Ascending aorta (tissue), 2 donors: ENCODE measurements around the gene IL23A. TPM values are rescaled to one million over a fixed set of nuclear protein-coding genes. Genes with fewer than 3 reads are reported as not detected.
"Not testable (repeated sequence)": the region's sequence is repeated elsewhere in the genome, so short reads cannot be mapped to it uniquely, and the experiment has no call there.

Experiments used
- DNase-seq, 2 donors: peaks; one replicate each; pipeline ENCODE4 v3.0.0-alpha.2; 2019; ENCODE audit warnings: low spot score in 2 of 2
- H3K27ac ChIP-seq, 2 donors: fragments of 200-600 bp; sonication (generic); one replicate each; pipeline ENCODE4 v1.5.1; 2016 to 2017; ENCODE audit warnings: mild to moderate bottlenecking in 1 of 2
- H3K27me3 ChIP-seq: fragments of 200-600 bp; sonication (generic); one replicate; pipeline ENCODE4 v1.5.1; 2017
- H3K36me3 ChIP-seq, 2 donors: fragments of 200-600 bp; sonication (generic); one replicate each; pipeline ENCODE4 v1.5.1; 2016
- H3K4me1 ChIP-seq, 2 donors: fragments of 200-600 bp; sonication (generic); one replicate each; pipeline ENCODE4 v1.5.1; 2016 to 2017; ENCODE audit warnings: mild to moderate bottlenecking in 1 of 2
- H3K4me3 ChIP-seq, 2 donors: fragments of 200-600 bp; sonication (generic); one replicate each; pipeline ENCODE4 v1.5.1; 2016 to 2017; ENCODE audit warnings: mild to moderate bottlenecking in 1 of 2
- H3K9me3 ChIP-seq, 2 donors: fragments of 200-600 bp; sonication (generic); one replicate each; pipeline ENCODE4 v1.5.1; 2016
- CTCF ChIP-seq, 3 experiments: fragments of 200-600 bp in 2 of 3; fragments of 450-650 bp in 1 of 3; sonication (generic) in 2 of 3; IDR thresholded peaks; one replicate each; pipeline ENCODE4 v1.5.1; 2016 to 2019; ENCODE audit warnings: antibody characterized with exemption in 3 of 3, mild to moderate bottlenecking in 1 of 3, moderate library complexity in 1 of 3
- intact Hi-C: fragments of 100-400 bp; cut with DNase I; formaldehyde crosslinking; loops from one replicate; pipeline ENCODE4 v1.15.1; 2023
- total RNA-seq: library from RNA; depleted of rRNA; stranded (reverse); fragments of >200 nt; gene quantifications from one replicate; pipeline ENCODE4 v1.1.0, GENCODE V29; 2016

IL23A gene
- total RNA-seq, 1 donor from 2014 or later, result not detected

- DNase-seq, result no peak
- Histone ChIP-seq H3K36me3 (no peaks in the 10 kb centered on the region), H3K27me3 (no peaks in the 10 kb centered on the region), H3K9me3 (no peaks in the 10 kb centered on the region), H3K4me1 (peaks cover 3 to 6% of the 10 kb centered on the region in 2 donors), H3K4me3 (peak overlapping the region; percentile 62 to 67), H3K27ac (peak overlapping the region; percentile 94 to 99)
- intact Hi-C loops, result loop anchor here (1.0 kb wide), 1 partner anchor 26 kb away; the partner anchor contains the start of gene STAT2
- TF ChIP-seq CTCF (IDR thresholded peaks at IDR 0.05), result no peak
Observed at GRCh38 chr12:56334490-56334793, 4.2 kb upstream of the IL23A start.

- DNase-seq, H3K27ac ChIP-seq, H3K4me3 ChIP-seq, H3K4me1 ChIP-seq, H3K36me3 ChIP-seq, H3K9me3 ChIP-seq, H3K27me3 ChIP-seq, intact Hi-C loops: not testable (repeated sequence)
Observed at GRCh38 chr12:56335527-56335926, 3.2 kb upstream of the IL23A start.

- H3K9me3 ChIP-seq, result no peaks in the 10 kb centered on the region
- H3K4me1 ChIP-seq, result peaks cover 3 to 6% of the 10 kb centered on the region in 2 donors
- DNase-seq, result no peak
- TF ChIP-seq CTCF (IDR thresholded peaks at IDR 0.05), result no peak
- H3K27ac ChIP-seq, result no peak overlapping the region
- intact Hi-C loops, result no loop called here
- H3K4me3 ChIP-seq, result no peak overlapping the region
- peaks cover 0 to 4% of the 10 kb centered on the region in 2 donors for H3K36me3 ChIP-seq
- no peaks in the 10 kb centered on the region for H3K27me3 ChIP-seq
Observed at GRCh38 chr12:56336361-56337167, 2.1 kb upstream of the IL23A start.

GRCh38 chr12:56337753-56338251 lies 882 bp upstream of the IL23A start:
- Histone ChIP-seq H3K27ac (no peak overlapping the region), H3K4me1 (peaks cover 2 to 6% of the 10 kb centered on the region in 2 donors), H3K9me3 (no peaks in the 10 kb centered on the region), H3K4me3 (no peak overlapping the region), H3K27me3 (no peaks in the 10 kb centered on the region), H3K36me3 (peaks cover 0 to 14% of the 10 kb centered on the region in 2 donors)
- intact Hi-C loops, result no loop called here
- no peak for TF ChIP-seq CTCF (IDR thresholded peaks at IDR 0.05)
- DNase-seq, result no peak

- Histone ChIP-seq H3K9me3 (no peaks in the 10 kb centered on the region), H3K4me3 (no peak overlapping the region), H3K27ac (no peak overlapping the region), H3K4me1 (peaks cover 0 to 3% of the 10 kb centered on the region in 2 donors), H3K27me3 (no peaks in the 10 kb centered on the region), H3K36me3 (peaks cover 11 to 27% of the 10 kb centered on the region in 2 donors)
- no peak for TF ChIP-seq CTCF (IDR thresholded peaks at IDR 0.05)
- intact Hi-C loops, result no loop called here
- DNase-seq, result no peak
Observed at GRCh38 chr12:56339158-56339422, 406 bp downstream of the IL23A start.

- no peak for TF ChIP-seq CTCF (IDR thresholded peaks at IDR 0.05)
- intact Hi-C loops, result no loop called here
- H3K4me3 ChIP-seq, result no peak overlapping the region
- no peak for DNase-seq
- H3K27me3 ChIP-seq, result no peaks in the 10 kb centered on the region
- H3K4me1 ChIP-seq, result no peaks in the 10 kb centered on the region
- peaks cover 28 to 47% of the 10 kb centered on the region in 2 donors for H3K36me3 ChIP-seq
- H3K9me3 ChIP-seq, result no peaks in the 10 kb centered on the region
- H3K27ac ChIP-seq, result no peak overlapping the region
Observed at GRCh38 chr12:56341616-56342015, 2.9 kb downstream of the IL23A start.

- H3K4me1 ChIP-seq, DNase-seq, H3K4me3 ChIP-seq, H3K9me3 ChIP-seq, H3K27ac ChIP-seq, H3K27me3 ChIP-seq, intact Hi-C loops: not testable (repeated sequence)
- H3K36me3 ChIP-seq, result peaks cover 32 to 54% of the 10 kb centered on the region in 2 donors
Observed at GRCh38 chr12:56342290-56342689, 3.6 kb downstream of the IL23A start.
